ENCODE measurements around the gene LHFPL2.

- TF ChIP-seq CTCF (IDR thresholded peaks at IDR 0.05), result no peak
- TF ChIP-seq POLR2A (IDR thresholded peaks at IDR 0.05), result no peak
- TF ChIP-seq POLR2AphosphoS5 (IDR thresholded peaks at IDR 0.05), result no peak
- no peak for TF ChIP-seq EP300 (IDR thresholded peaks at IDR 0.05; ENCODE audit: low read depth)
These were observed 113.7 kb downstream of the LHFPL2 start for GRCh38 chr5:78534905-78535200.

All from transverse colon (tissue), 4 donors.